SK-N-SH (cell line): ENCODE results near the gene MEGF6. TPM values are rescaled to one million over a fixed set of nuclear protein-coding genes. Genes with fewer than 3 reads are reported as not detected.

ENCODE experiments used
- CTCF ChIA-PET: fragments of 300-600, 350-600 bp; formaldehyde crosslinking; extraction: SDS; loops from one replicate; lab custom pipeline; 2021; lab: Yijun Ruan, JAX
- POLR2A ChIA-PET: fragments of 350-600 bp; sonication (Branson Sonifier 250); formaldehyde crosslinking; extraction: SDS; loops from one replicate; lab custom pipeline; 2020; ENCODE audit warnings: antibody characterized with exemption, inconsistent platforms; lab: Yijun Ruan, JAX
- DNase-seq: peaks from one replicate; pipeline ENCODE4 v3.0.0; 2012
- H2AFZ ChIP-seq: fragments of 200-600 bp; sonication (generic); 2 replicates; pipeline ENCODE4 v1.8.1; 2016; ENCODE audit warnings: antibody characterized with exemption, mild to moderate bottlenecking, low read depth
- H3F3A ChIP-seq: fragments of 200-600 bp; sonication (generic); replicated peaks from 2 replicates; pipeline ENCODE3; 2016; ENCODE audit warnings: antibody characterized with exemption, mild to moderate bottlenecking; ENCODE audit not compliant: insufficient read depth
- H3K27ac ChIP-seq, 2 experiments: fragments of 200-500 bp in 1 of 2; fragments of 200-600 bp in 1 of 2; sonication (Bioruptor generic) in 1 of 2; sonication (generic), shearing (Covaris generic) in 1 of 2; 2 replicates each; pipeline versions ENCODE4 v1.5.1 to v1.6.1; 2014 to 2016; ENCODE audit warnings: low read depth in 2 of 2, inconsistent platforms in 1 of 2, low read length in 1 of 2, mild to moderate bottlenecking in 1 of 2, mixed read lengths in 1 of 2
- H3K27me3 ChIP-seq: fragments of 200-600 bp; sonication (generic), shearing (Covaris generic); 2 replicates; pipeline ENCODE4 v1.6.1; 2016; ENCODE audit warnings: mixed run types; ENCODE audit not compliant: insufficient read depth
- H3K36me3 ChIP-seq, 2 experiments: fragments of 200-500 bp in 1 of 2; fragments of 200-600 bp in 1 of 2; sonication (Bioruptor generic) in 1 of 2; sonication (generic) in 1 of 2; replicated peaks in 1 of 2; 2 replicates each; pipeline versions ENCODE3 to v1.5.1; 2014 to 2016; ENCODE audit warnings: low read length in 1 of 2, mild to moderate bottlenecking in 1 of 2; ENCODE audit not compliant: insufficient read depth in 2 of 2, control insufficient read depth in 1 of 2
- H3K4me1 ChIP-seq, 2 experiments: fragments of 200-500 bp in 1 of 2; fragments of 200-600 bp in 1 of 2; sonication (Bioruptor generic) in 1 of 2; sonication (generic), shearing (Covaris generic) in 1 of 2; 2 replicates each; pipeline versions ENCODE4 v1.5.1 to v1.6.1; 2014 to 2016; ENCODE audit warnings: low read depth in 1 of 2, low read length in 1 of 2, mixed run types in 1 of 2; ENCODE audit not compliant: insufficient read depth in 2 of 2, control insufficient read depth in 1 of 2
- H3K4me2 ChIP-seq: fragments of 200-600 bp; sonication (generic), shearing (Covaris generic); 2 replicates; pipeline ENCODE4 v1.6.1; 2017; ENCODE audit warnings: mixed run types
- H3K4me3 ChIP-seq, 2 experiments: fragments of 200-500 bp in 1 of 2; fragments of 200-600 bp in 1 of 2; sonication (Bioruptor generic) in 1 of 2; sonication (generic), shearing (Covaris generic) in 1 of 2; 2 replicates each; pipeline versions ENCODE4 v1.5.1 to v1.8.1; 2014 to 2016; ENCODE audit warnings: low read depth in 2 of 2, inconsistent platforms in 1 of 2, low read length in 1 of 2, mild to moderate bottlenecking in 1 of 2, mixed read lengths in 1 of 2, moderate library complexity in 1 of 2
- H3K79me2 ChIP-seq: fragments of 200-600 bp; sonication (generic); 2 replicates; pipeline ENCODE4 v1.8.1; 2017; ENCODE audit warnings: mild to moderate bottlenecking; ENCODE audit not compliant: insufficient read depth
- H3K9ac ChIP-seq: fragments of 200-600 bp; sonication (generic); 2 replicates; pipeline ENCODE4 v1.6.1; 2017; ENCODE audit warnings: mixed run types
- H3K9me2 ChIP-seq: fragments of 200-600 bp; sonication (generic); 2 replicates; pipeline ENCODE4 v1.6.1; 2017; ENCODE audit warnings: mixed run types
- H3K9me3 ChIP-seq: fragments of 200-600 bp; sonication (generic); 2 replicates; pipeline ENCODE4 v1.6.1; 2017; ENCODE audit warnings: mixed run types, mild to moderate bottlenecking, moderate library complexity
- H4K20me1 ChIP-seq: fragments of 200-600 bp; sonication (generic); 2 replicates; pipeline ENCODE4 v1.6.1; 2017; ENCODE audit warnings: mild to moderate bottlenecking, mixed run types; ENCODE audit not compliant: insufficient read depth
- CHD2 ChIP-seq: fragments of 150-350 bp; IDR thresholded peaks from 2 replicates; pipeline ENCODE4 v1.6.1; 2018; ENCODE audit warnings: low read length; ENCODE audit not compliant: partially characterized antibody
- ELF1 ChIP-seq: IDR thresholded peaks from 2 replicates; pipeline ENCODE4 v1.4.0; 2012
- EP300 ChIP-seq, 2 experiments: IDR thresholded peaks; 2 replicates each; pipeline versions ENCODE4 v1.4.0 to v1.6.1; 2012; ENCODE audit warnings: borderline replicate concordance in 1 of 2, low read depth in 1 of 2, low read length in 1 of 2
- FOXM1 ChIP-seq: IDR thresholded peaks from 2 replicates; pipeline ENCODE4 v1.4.0; 2012; ENCODE audit warnings: low read depth, mild to moderate bottlenecking
- GATA2 ChIP-seq: sonication (generic); formaldehyde crosslinking; IDR thresholded peaks from 2 replicates; pipeline ENCODE4 v1.5.0; 2020; ENCODE audit warnings: mild to moderate bottlenecking, missing genetic modification reagents
- JUND ChIP-seq: IDR thresholded peaks from 2 replicates; pipeline ENCODE4 v1.4.0; 2012
- MAX ChIP-seq: IDR thresholded peaks from 2 replicates; pipeline ENCODE4 v1.4.0; 2012; ENCODE audit warnings: low read depth
- MEF2A ChIP-seq: IDR thresholded peaks from 2 replicates; pipeline ENCODE4 v1.4.0; 2012; ENCODE audit warnings: low read depth, borderline replicate concordance
- MXI1 ChIP-seq: IDR thresholded peaks from 2 replicates; pipeline ENCODE4 v1.6.1; 2012; ENCODE audit warnings: mild to moderate bottlenecking, low read depth, low read length, improper control_type of control experiment
- POLR2AphosphoS5 ChIP-seq: IDR thresholded peaks from 2 replicates; pipeline ENCODE4 v1.6.1; 2012; ENCODE audit warnings: low read depth, low read length
- REST ChIP-seq: IDR thresholded peaks from 2 replicates; pipeline ENCODE4 v1.6.1; 2012; ENCODE audit warnings: mild to moderate bottlenecking, low read depth, low read length, moderate library complexity
- TAF1 ChIP-seq: IDR thresholded peaks from 2 replicates; pipeline ENCODE4 v1.6.1; 2012; ENCODE audit warnings: low read depth, mild to moderate bottlenecking, low read length, moderate library complexity, borderline replicate concordance
- TEAD4 ChIP-seq: IDR thresholded peaks from 2 replicates; pipeline ENCODE4 v1.4.0; 2012; ENCODE audit warnings: mild to moderate bottlenecking, borderline replicate concordance; ENCODE audit not compliant: insufficient read depth
- USF1 ChIP-seq: IDR thresholded peaks from 2 replicates; pipeline ENCODE4 v1.4.0; 2012; ENCODE audit warnings: low read depth, borderline replicate concordance
- WGBS: methylation state at CpG from one replicate; pipeline ENCODE4 v1.1.6; 2017; ENCODE audit warnings: low lambda C conversion rate; 5-methylcytosine and 5-hydroxymethylcytosine counted together
- polyA plus RNA-seq, 3 experiments: library from polyadenylated mRNA; depleted of rRNA; stranded (reverse); fragments of >200 nt; gene quantifications; 2 replicates each; pipeline ENCODE4 v1.2.3, GENCODE V29; 2012

The MEGF6 gene
- polyA plus RNA-seq, 1 of the 3 experiments (the other 2 are of a cell fraction), result 7.6 TPM

- H3K36me3 ChIP-seq, result no peaks in the 10 kb centered on the region
- no peaks in the 10 kb centered on the region for H3K27me3 ChIP-seq
- H3K9ac ChIP-seq, result no peak overlapping the region
- WGBS, result 67% methylated on average over 5 of the region's 22 CpGs
- ChIA-PET POLR2A (interaction anchor here (1.1 kb wide), 1 partner anchor 15 kb away, joined by 3 read pairs; no protein-coding TSS in a partner anchor), CTCF (interaction anchor here (1.0 to 3.7 kb wide), 7 partner anchors 10 to 117 kb away, joined by 3 to 21 read pairs (median 10); no protein-coding TSS in a partner anchor)
- TF ChIP-seq ELF1 (no peak), POLR2AphosphoS5 (no peak), TAF1 (no peak), JUND (no peak), EP300 (IDR thresholded peaks at IDR 0.05; ENCODE audit: borderline replicate concordance in 1 of 2, low read depth in 1 of 2, low read length in 1 of 2) (no peak), MXI1 (0 out of 2 replicates have a peak, but pooled peaks have one; percentile 29), TEAD4 (no peak), GATA2 (CRISPR knock-in tag) (peak; percentile 82), MEF2A (no peak), FOXM1 (no peak), CHD2 (no peak)
- no peaks in the 10 kb centered on the region for H3K9me3 ChIP-seq
- peaks cover 5 to 35% of the 10 kb centered on the region in 2 experiments; a peak in 2 of 4 replicates for H3K4me1 ChIP-seq
- DNase-seq, result peak; percentile 85
- H3K79me2 ChIP-seq, result no peaks in the 10 kb centered on the region
- no peak overlapping the region for H3K4me2 ChIP-seq
- no peak overlapping the region for H3K4me3 ChIP-seq
- no peak overlapping the region for H2AFZ ChIP-seq
- no peaks in the 10 kb centered on the region for H3K9me2 ChIP-seq
- peaks cover 4% of the 10 kb centered on the region for H3F3A ChIP-seq
- no peaks in the 10 kb centered on the region for H4K20me1 ChIP-seq
- peak overlapping the region in 1 of 2 experiments; percentile 68; a peak in 2 of 4 replicates for H3K27ac ChIP-seq
These were observed 108.4 kb downstream of the MEGF6 start for GRCh38 chr1:3502641-3503524.

GRCh38 chr1:3501856-3502640 is 109.3 kb downstream of the MEGF6 start:
- 70% methylated on average over 7 of the region's 26 CpGs for WGBS

More at GRCh38 chr1:3501856-3502640, 109.3 kb downstream of the MEGF6 start:
- peak; percentile 75 for DNase-seq
- no peaks in the 10 kb centered on the region for H4K20me1 ChIP-seq
- H2AFZ ChIP-seq, result no peak overlapping the region
- POLR2A ChIA-PET, result no interaction called here
- H3K9me2 ChIP-seq, result no peaks in the 10 kb centered on the region
- no peak overlapping the region for H3K4me2 ChIP-seq
- no peak overlapping the region for H3K4me3 ChIP-seq
- CTCF ChIA-PET, result interaction anchor here (1.0 to 3.7 kb wide), 5 partner anchors 10 to 118 kb away, joined by 5 to 21 read pairs (median 10); no protein-coding TSS in a partner anchor
- peaks cover 4% of the 10 kb centered on the region for H3F3A ChIP-seq
- TF ChIP-seq USF1 (no peak), MAX (no peak), REST (peak; percentile 96)
- H3K79me2 ChIP-seq, result no peaks in the 10 kb centered on the region
- H3K9me3 ChIP-seq, result no peaks in the 10 kb centered on the region
- H3K9ac ChIP-seq, result no peak overlapping the region
- H3K36me3 ChIP-seq, result no peaks in the 10 kb centered on the region
- peak overlapping the region in 1 of 2 experiments; percentile 68; a peak in 1 of 4 replicates for H3K27ac ChIP-seq
- H3K4me1 ChIP-seq, result peaks cover 5 to 35% of the 10 kb centered on the region in 2 experiments; a peak in 2 of 4 replicates
- H3K27me3 ChIP-seq, result no peaks in the 10 kb centered on the region
